K562 (cell line): ENCODE data around the gene ADAMTS15. TPM values are rescaled to one million over a fixed set of nuclear protein-coding genes. Genes with fewer than 3 reads are reported as not detected.

Experiments
- ATAC-seq: fragments of 200-7000 bp; cut with Tn5 transposase; 3 replicates; pipeline ENCODE4 v1.9.1; 2020; ENCODE audit warnings: moderate library complexity
- BruUV-seq: library from RNA; stranded (reverse); fragments of 400-500 nt; replicated peaks from 2 replicates; lab custom pipeline; 2021; lab: Mats Ljungman, UMichigan
- CTCF ChIA-PET: fragments of 300-600 bp; formaldehyde crosslinking; extraction: SDS; loops from one replicate; lab custom pipeline; 2021; ENCODE audit warnings: low intra/inter-chr PET ratio; lab: Yijun Ruan, JAX
- POLR2A ChIA-PET: fragments of 300-600, 350-650 bp; sonication (Branson Sonifier 250); formaldehyde crosslinking; extraction: SDS; loops from one replicate; lab custom pipeline; 2021; ENCODE audit warnings: antibody characterized with exemption, inconsistent platforms; lab: Yijun Ruan, JAX
- DNase-seq, 4 experiments: peaks; one replicate each; pipeline versions ENCODE4 v3.0.0 to v3.0.0-alpha.2; 2011 to 2018; ENCODE audit warnings: low spot score in 3 of 4, mixed read lengths in 3 of 4; ENCODE audit errors: extremely low read depth in 1 of 4
- FAIRE-seq: peaks from 2 replicates; lab custom pipeline; 2011; peaks lifted over from hg19 to GRCh38; lab: Jason Lieb, UNC
- H2AFZ ChIP-seq: 2 replicates; pipeline ENCODE4 v1.6.0; 2011; ENCODE audit warnings: low read depth, low read length, control low read depth, inconsistent platforms
- H3K27ac ChIP-seq: fragments of 200-600 bp; 3 replicates; pipeline ENCODE4 v1.8.0; 2011; ENCODE audit warnings: low read depth, mild to moderate bottlenecking, control low read depth, inconsistent platforms, low read length, moderate library complexity, mixed read lengths; ENCODE audit errors: extremely low read depth
- H3K27me3 ChIP-seq, 2 experiments: fragments of 300-600 bp in 1 of 2; 2 replicates in 1 of 2; 3 replicates in 1 of 2; pipeline versions ENCODE4 v1.6.0 to v1.8.0; 2011; ENCODE audit warnings: inconsistent platforms in 2 of 2, low read length in 2 of 2, mild to moderate bottlenecking in 1 of 2, mixed read lengths in 1 of 2, moderate library complexity in 1 of 2; ENCODE audit not compliant: control insufficient read depth in 2 of 2, insufficient read depth in 2 of 2
- H3K36me3 ChIP-seq: fragments of 300-600 bp; 3 replicates; pipeline ENCODE4 v1.8.0; 2011; ENCODE audit warnings: mild to moderate bottlenecking, low read length, inconsistent platforms; ENCODE audit not compliant: control insufficient read depth, insufficient read depth
- H3K4me1 ChIP-seq, 2 experiments: fragments of 200-600 bp in 1 of 2; replicated peaks in 1 of 2; 2 replicates in 1 of 2; 3 replicates in 1 of 2; pipeline versions ENCODE4 v1.5.1 to v1.8.0; 2011; ENCODE audit warnings: inconsistent platforms in 2 of 2, low read length in 2 of 2, mild to moderate bottlenecking in 1 of 2, mixed read lengths in 1 of 2, moderate library complexity in 1 of 2; ENCODE audit not compliant: control insufficient read depth in 2 of 2, insufficient read depth in 2 of 2
- H3K4me2 ChIP-seq: 2 replicates; pipeline ENCODE4 v1.6.1; 2011; ENCODE audit warnings: low read length, control low read depth, inconsistent platforms, mixed read lengths; ENCODE audit not compliant: insufficient read depth
- H3K4me3 ChIP-seq: fragments of 200-600 bp; sonication (generic), shearing (Covaris generic); 2 replicates; pipeline ENCODE4 v1.5.1; 2016; ENCODE audit warnings: control low read depth, inconsistent platforms
- H3K79me2 ChIP-seq: fragments of 200-600 bp; 3 replicates; pipeline ENCODE4 v1.8.0; 2011; ENCODE audit warnings: low read length, inconsistent platforms; ENCODE audit not compliant: control insufficient read depth, insufficient read depth
- H3K9ac ChIP-seq, 2 experiments: 2 replicates each; pipeline versions ENCODE4 v1.6.0 to v1.6.1; 2011; ENCODE audit warnings: low read depth in 2 of 2, low read length in 2 of 2, control low read depth in 1 of 2, inconsistent platforms in 1 of 2, mild to moderate bottlenecking in 1 of 2, mixed read lengths in 1 of 2; ENCODE audit not compliant: insufficient read depth in 1 of 2
- H3K9me1 ChIP-seq: one replicate; pipeline ENCODE4 v1.6.0; 2011; ENCODE audit warnings: inconsistent platforms, mild to moderate bottlenecking, low read length, moderate library complexity; ENCODE audit not compliant: control insufficient read depth, insufficient read depth
- H3K9me3 ChIP-seq: replicated peaks from 2 replicates; pipeline ENCODE4 v1.5.1; 2011; ENCODE audit warnings: low read depth, low read length, inconsistent platforms; ENCODE audit not compliant: control insufficient read depth, insufficient read depth
- H4K20me1 ChIP-seq: replicated peaks from 2 replicates; pipeline ENCODE4 v1.6.1; 2011; ENCODE audit warnings: low read length, inconsistent platforms, mixed read lengths; ENCODE audit not compliant: control insufficient read depth, insufficient read depth
- ARHGAP35 ChIP-seq: fragments of 450-650 bp; IDR thresholded peaks from 2 replicates; pipeline ENCODE4 v1.6.1; 2018; ENCODE audit not compliant: partially characterized antibody
- DACH1 ChIP-seq: fragments of 450-650 bp; IDR thresholded peaks from 2 replicates; pipeline ENCODE4 v1.6.1; 2018; ENCODE audit not compliant: partially characterized antibody
- E2F5 ChIP-seq: sonication (generic); formaldehyde crosslinking; IDR thresholded peaks from 2 replicates; pipeline ENCODE4 v1.8.0; 2022; ENCODE audit warnings: mild to moderate bottlenecking, missing genetic modification reagents
- ELF4 ChIP-seq: fragments of 450-650 bp; formaldehyde crosslinking; IDR thresholded peaks from 2 replicates; pipeline ENCODE4 v1.4.0; 2022; ENCODE audit warnings: missing genetic modification characterization
- FOXM1 ChIP-seq, 2 experiments: fragments of 450-650 bp in 1 of 2; sonication (generic) in 1 of 2; formaldehyde crosslinking in 1 of 2; IDR thresholded peaks; 2 replicates each; pipeline versions ENCODE4 v1.6.1 to v1.9.0; 2017 to 2022; ENCODE audit warnings: low read depth in 2 of 2, mild to moderate bottlenecking in 2 of 2, missing genetic modification reagents in 1 of 2, moderate library complexity in 1 of 2
- HDAC2 ChIP-seq: fragments of 450-650 bp; IDR thresholded peaks from 2 replicates; pipeline ENCODE4 v1.6.1; 2016; ENCODE audit warnings: mild to moderate bottlenecking
- KLF13 ChIP-seq: fragments of 450-650 bp; IDR thresholded peaks from 2 replicates; pipeline ENCODE4 v1.6.1; 2016; ENCODE audit warnings: missing genetic modification characterization, low read depth, mild to moderate bottlenecking, missing compliant biosample characterization, moderate library complexity, borderline replicate concordance
- MCM2 ChIP-seq: fragments of 450-650 bp; IDR thresholded peaks from 2 replicates; pipeline ENCODE4 v1.6.1; 2017; ENCODE audit warnings: low read depth, mild to moderate bottlenecking
- NCOA2 ChIP-seq, 2 experiments: fragments of 450-650 bp; IDR thresholded peaks; 2 replicates each; pipeline ENCODE4 v1.6.1; 2018; ENCODE audit warnings: mild to moderate bottlenecking in 2 of 2, moderate library complexity in 1 of 2; ENCODE audit not compliant: partially characterized antibody in 2 of 2
- RBM39 ChIP-seq: fragments of 200-400 bp; formaldehyde crosslinking; optimal IDR thresholded peaks from 2 replicates; pipeline ENCODE3; 2018; ENCODE audit warnings: low read depth, low read length
- TCF3 ChIP-seq: sonication (generic); formaldehyde crosslinking; IDR thresholded peaks from 2 replicates; pipeline ENCODE4 v1.4.0; 2020; ENCODE audit warnings: mild to moderate bottlenecking, missing genetic modification reagents
- USF1 ChIP-seq: sonication (generic); formaldehyde crosslinking; IDR thresholded peaks from 2 replicates; pipeline ENCODE4 v1.9.0; 2022; ENCODE audit warnings: mild to moderate bottlenecking, missing genetic modification reagents
- ZNF316 ChIP-seq: fragments of 450-650 bp; IDR thresholded peaks from 2 replicates; pipeline ENCODE4 v1.6.1; 2016
- WGBS: fragments of 100-300 bp; shearing (Covaris generic); methylation state at CpG from one replicate; pipeline ENCODE4 v1.1.6; 2016; ENCODE audit warnings: low coverage, mixed read lengths; ENCODE audit not compliant: insufficient coverage; ENCODE audit errors: missing lambda C conversion rate; 5-methylcytosine and 5-hydroxymethylcytosine counted together
- in situ Hi-C: fragments of 300-500 bp; cut with MboI; formaldehyde crosslinking; loops from 4 replicates; pipeline ENCODE4 v1.15.0; 2018; ENCODE audit warnings: inconsistent platforms, mixed read lengths
- intact Hi-C: fragments of 100-400 bp; cut with micrococcal nuclease; formaldehyde crosslinking; loops from 2 replicates; pipeline ENCODE4 v1.14.2; 2022
- polyA plus RNA-seq, 8 experiments: library from polyadenylated mRNA; depleted of rRNA in 4 of 8; stranded (reverse) in 5 of 8; unstranded in 3 of 8; fragments of >200 nt; fragmentation: Nextera tagmentation in 2 of 8; fragmentation: Illumina TruSeq in 1 of 8; extraction: Ambion mirVana in 2 of 8; extraction: Trizol in 1 of 8; gene quantifications; 2 replicates each; pipeline versions ENCODE4 v1.2.1 to v1.2.3, GENCODE V29; 2011 to 2014; ENCODE audit warnings: inconsistent platforms in 1 of 8, missing spikeins in 1 of 8
- total RNA-seq, 7 experiments: library from RNA; depleted of rRNA in 6 of 7; stranded (reverse); fragments of >200 nt in 6 of 7; fragmentation: Illumina TruSeq in 2 of 7; extraction: Trizol in 2 of 7; gene quantifications; 2 replicates each; pipeline versions ENCODE4 v1.2.1 to v1.2.3, GENCODE V29; 2011 to 2021; ENCODE audit warnings: low replicate concordance in 1 of 7

ADAMTS15 gene
- total and polyA plus RNA-seq, 9 of the 15 experiments (the other 6 are each of a cell fraction or from before 2014, with no cell fraction given), result 0.04 TPM; not detected in 8

DNA sequence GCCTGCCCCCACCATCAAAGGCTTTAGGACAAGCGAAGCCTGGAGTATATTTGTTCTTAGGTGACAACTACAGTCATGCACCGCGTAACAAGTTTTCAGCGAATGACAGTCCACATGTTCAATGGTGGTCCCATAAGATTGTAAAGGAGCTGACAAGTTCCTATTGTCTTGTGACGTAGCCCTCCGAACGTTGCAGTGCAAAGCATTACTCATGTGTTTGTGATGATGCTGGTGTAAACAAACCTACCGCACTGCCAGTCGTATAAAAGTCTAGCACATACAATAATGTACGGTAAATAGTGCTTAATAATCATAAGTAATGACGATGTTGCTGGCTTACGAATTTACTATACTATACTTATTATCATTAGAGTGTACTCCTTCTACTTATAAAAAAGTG lies 41.3 kb downstream of the ADAMTS15 start:
- DNase-seq (no peak), FAIRE-seq (no peak), ATAC-seq (no peak)
- intact Hi-C loops (no loop called here), in situ Hi-C loops (no loop called here)
- peaks cover 2 to 26% of the 10 kb centered on the region in 2 experiments; a peak in 3 of 5 replicates for H3K27me3 ChIP-seq
- no peak overlapping the region for H3K27ac ChIP-seq
- no peak overlapping the region for H3K4me3 ChIP-seq
- H4K20me1 ChIP-seq, result no peaks in the 10 kb centered on the region
- H3K79me2 ChIP-seq, result no peaks in the 10 kb centered on the region
- H3K9ac ChIP-seq, result no peak overlapping the region
- 2% methylated on average over 12 of the region's 12 CpGs for WGBS
- H3K9me1 ChIP-seq, result no peaks in the 10 kb centered on the region
- ChIA-PET CTCF (no interaction called here), POLR2A (interaction anchor here (0.8 kb wide), 1 partner anchor 13 kb away, joined by 3 read pairs; no protein-coding TSS in a partner anchor)
- H3K4me2 ChIP-seq, result no peak overlapping the region
- H3K36me3 ChIP-seq, result no peaks in the 10 kb centered on the region
- BruUV-seq, result no TSS peak
- no peaks in the 10 kb centered on the region for H3K4me1 ChIP-seq
- no peaks in the 10 kb centered on the region for H3K9me3 ChIP-seq
- H2AFZ ChIP-seq, result no peak overlapping the region
- no peak for TF ChIP-seq ARHGAP35
- no peak for TF ChIP-seq KLF13
- TF ChIP-seq TCF3 (CRISPR knock-in tag), result no peak
- no peak for TF ChIP-seq ELF4
- TF ChIP-seq MCM2, result no peak
- no peak for TF ChIP-seq USF1
- TF ChIP-seq RBM39, result no peak
- TF ChIP-seq DACH1, result no peak
- no peak for TF ChIP-seq FOXM1 (IDR thresholded peaks at IDR 0.05; ENCODE audit: low read depth)
- no peak for TF ChIP-seq FOXM1 (CRISPR knock-in tag; IDR thresholded peaks at IDR 0.05; ENCODE audit: low read depth)
- no peak for TF ChIP-seq ZNF316
- no peak for TF ChIP-seq E2F5 (CRISPR knock-in tag)
- no peak for TF ChIP-seq NCOA2 (IDR thresholded peaks at IDR 0.05; ENCODE audit: partially characterized antibody in 2 of 2)
- TF ChIP-seq HDAC2, result no peak
